ENCODE measurements around the gene RABGAP1L. TPM values are rescaled to one million over a fixed set of nuclear protein-coding genes. Genes with fewer than 3 reads are reported as not detected.

Gene RABGAP1L
- total and polyA plus RNA-seq, 10 of the 15 experiments (the other 5 are each of a cell fraction or from before 2014, with no cell fraction given), result 5.8 to 194 (median 113) TPM

- H3K4me3 ChIP-seq, result no peak overlapping the region
- no peaks in the 10 kb centered on the region for H3K4me1 ChIP-seq (ENCODE audit: control insufficient read depth, insufficient read depth, low read length)
- no peaks in the 10 kb centered on the region for H4K20me1 ChIP-seq (ENCODE audit: control insufficient read depth, insufficient read depth)
- H2AFZ ChIP-seq (ENCODE audit: control insufficient read depth, low read depth, low read length), result no peak overlapping the region
- ChIA-PET POLR2A (no interaction called here), CTCF (no interaction called here), SMC1A (ENCODE audit: uncharacterized antibody, unreplicated experiment) (interaction anchor here (0.6 kb wide), 1 partner anchor 254 kb away, joined by 3 read pairs; no protein-coding TSS in a partner anchor), RAD21 (ENCODE audit: unreplicated experiment) (no interaction called here)
- intact Hi-C loops (cut with micrococcal nuclease; ENCODE audit: unreplicated experiment), result no loop called here
- H3K4me2 ChIP-seq (ENCODE audit: control insufficient read depth, insufficient read depth), result no peak overlapping the region
- in situ Hi-C loops (cut with MboI), result no loop called here
- no peaks in the 10 kb centered on the region for H3K79me2 ChIP-seq (ENCODE audit: control insufficient read depth, insufficient read depth, low read length)
- H3K9me3 ChIP-seq (replicated peaks; ENCODE audit: control insufficient read depth, insufficient read depth, low read length), result peaks cover 8% of the 10 kb centered on the region; the same call in 2 of the 3 replicates
- no peak overlapping the region for H3K27ac ChIP-seq (ENCODE audit: control insufficient read depth, insufficient read depth)
- 90% methylated on average over 5 of the region's 5 CpGs for WGBS (ENCODE audit: insufficient coverage, insufficient replicate concordance, low lambda C conversion rate, missing lambda C conversion rate)
- BruUV-seq (replicated peaks), result no TSS peak
- peaks cover 0 to 14% of the 10 kb centered on the region in 2 experiments; a peak in 1 of 4 replicates for H3K36me3 ChIP-seq (ENCODE audit: control insufficient read depth in 2 of 2, insufficient read depth in 2 of 2, low read length in 1 of 2)
- no peak for TF ChIP-seq BCL11A (IDR thresholded peaks at IDR 0.05; ENCODE audit: low read depth, low read length)
- no peak for TF ChIP-seq SMAD5 (IDR thresholded peaks at IDR 0.05; ENCODE audit: low read depth)
- no peak for TF ChIP-seq TAF1 (IDR thresholded peaks at IDR 0.05; ENCODE audit: borderline replicate concordance, low read depth, low read length)
- TF ChIP-seq POLR2A (IDR thresholded peaks at IDR 0.05; ENCODE audit: low read depth, low read length), result no peak
- no peak for TF ChIP-seq ZNF687 (IDR thresholded peaks at IDR 0.05)
- TF ChIP-seq SUZ12 (IDR thresholded peaks at IDR 0.05; ENCODE audit: unreplicated experiment), result no peak
- TF ChIP-seq EZH2 (IDR thresholded peaks at IDR 0.05; ENCODE audit: borderline replicate concordance, control insufficient read depth, low read depth, low read length), result no peak
- no peak for TF ChIP-seq IRF5 (IDR thresholded peaks at IDR 0.05; ENCODE audit: borderline replicate concordance)
- no peak for TF ChIP-seq PRDM15 (CRISPR knock-in tag; IDR thresholded peaks at IDR 0.05)
- TF ChIP-seq CBX5 (IDR thresholded peaks at IDR 0.05; ENCODE audit: low read depth), result no peak
- no peak for TF ChIP-seq NFYB (IDR thresholded peaks at IDR 0.05; ENCODE audit: insufficient read depth, low read depth, low read length)
- no peak for TF ChIP-seq RFX5 (IDR thresholded peaks at IDR 0.05; ENCODE audit: low read depth, low read length)
- no peak for TF ChIP-seq NBN (IDR thresholded peaks at IDR 0.05)
- TF ChIP-seq LARP7 (IDR thresholded peaks at IDR 0.05), result no peak
- DNase-seq (ENCODE audit: low read depth, low spot score) (no peak), FAIRE-seq (no peak), ATAC-seq (no peak)
- no peaks in the 10 kb centered on the region for H3K27me3 ChIP-seq (replicated peaks in 1 of 2; ENCODE audit: control insufficient read depth in 2 of 2, insufficient read depth in 2 of 2, low read length in 1 of 2)
- H3K9ac ChIP-seq (ENCODE audit: control insufficient read depth, insufficient read depth, low read length), result no peak overlapping the region
These were observed 142.2 kb downstream of the RABGAP1L start for GRCh38 chr1:174301295-174302077.

All from GM12878 (cell line).